ENCODE data around the gene SLC7A10. TPM values are rescaled to one million over a fixed set of nuclear protein-coding genes. Genes with fewer than 3 reads are reported as not detected.

Gene SLC7A10
- total RNA-seq, 1 experiment from 2014 or later: 2.9 TPM

- Mint-ChIP-seq H3K4me3 (no peak overlapping the region), H3K27ac (0 out of 7 replicates have a peak overlapping the region, but pooled peaks of 1 of the 3 experiments have one; percentile 44), H3K27me3 (ENCODE audit: low read depth) (peaks cover 2% of the 10 kb centered on the region; the same call in 1 of the 2 replicates), H3K9me3 (no peaks in the 10 kb centered on the region), H3K4me1 (no peaks in the 10 kb centered on the region), H3K36me3 (ENCODE audit: insufficient read depth in 1 of 3, low read depth in 3 of 3) (peaks cover 0 to 3% (median 1%) of the 10 kb centered on the region in 3 experiments; a peak in 3 of 7 replicates)
- Histone ChIP-seq H4K5ac (ENCODE audit: insufficient read length, low read depth, low read length) (no peak overlapping the region), H3K9me3 (ENCODE audit: control insufficient read depth, low read depth, low read length) (no peaks in the 10 kb centered on the region), H2AK5ac (ENCODE audit: insufficient read length, low read length) (no peak overlapping the region), H3K14ac (ENCODE audit: insufficient read depth, low read length) (no peak overlapping the region; the same call in 1 of the 2 replicates), H3K9ac (ENCODE audit: extremely low read depth, insufficient read length, low read length) (no peak overlapping the region), H2AFZ (ENCODE audit: low read length) (no peak overlapping the region), H2BK12ac (ENCODE audit: insufficient read length, low read depth, low read length) (no peak overlapping the region), H4K91ac (ENCODE audit: insufficient read length, low read depth, low read length) (no peak overlapping the region), H4K20me1 (ENCODE audit: control insufficient read depth, insufficient read depth, insufficient read length) (no peaks in the 10 kb centered on the region), H3K18ac (ENCODE audit: insufficient read length, low read depth, low read length) (no peak overlapping the region), H3K79me1 (ENCODE audit: insufficient read depth, low read depth, low read length, poor library complexity, severe bottlenecking) (no peaks in the 10 kb centered on the region), H2BK120ac (ENCODE audit: low read depth, low read length, poor library complexity, severe bottlenecking) (no peak overlapping the region), H3K79me2 (ENCODE audit: insufficient read depth, low read length) (no peaks in the 10 kb centered on the region), H3K23ac (ENCODE audit: insufficient read length, low read depth, low read length) (no peak overlapping the region), H3K4ac (ENCODE audit: low read depth, low read length) (no peak overlapping the region), H3K56ac (ENCODE audit: insufficient read length, low read depth, low read length) (no peak overlapping the region), H3K23me2 (ENCODE audit: insufficient read length, low read depth, low read length, poor library complexity, severe bottlenecking) (no peaks in the 10 kb centered on the region), H2BK15ac (ENCODE audit: low read depth, low read length) (no peak overlapping the region), H3K27ac (ENCODE audit: insufficient read length, low read depth, low read length) (no peak overlapping the region), H2BK20ac (ENCODE audit: low read depth, low read length, poor library complexity, severe bottlenecking) (no peak overlapping the region), H3K4me1 (ENCODE audit: insufficient read depth, low read length) (no peaks in the 10 kb centered on the region), H2BK5ac (ENCODE audit: insufficient read length, low read length) (no peak overlapping the region), H3T11ph (ENCODE audit: low read length) (no peak overlapping the region), H4K8ac (replicated peaks; ENCODE audit: insufficient read length, low read depth, low read length) (no peak overlapping the region), H3K4me2 (ENCODE audit: insufficient read depth, insufficient read length, low read length) (no peak overlapping the region), H3K27me3 (ENCODE audit: insufficient read depth, low read length) (no peaks in the 10 kb centered on the region)
- DNase-seq: no peak
- TF ChIP-seq CTCF (conservative IDR thresholded peaks at IDR 0.05): no peak
- no CpG with 5 or more reads among the region's 11 CpGs for WGBS (ENCODE audit: extremely low coverage, insufficient read length, low lambda C conversion rate)
Measured at GRCh38 chr19:33208371-33208895, 17.2 kb downstream of the SLC7A10 start.
